OCI-LY7 (cell line): ENCODE data around the gene EIF2S2.

Experiments
- CTCF ChIP-seq: fragments of 200-600 bp; sonication (generic); conservative IDR thresholded peaks from 2 replicates; pipeline ENCODE4 v1.5.1; 2014; ENCODE audit warnings: mild to moderate bottlenecking, antibody characterized with exemption, low read length, moderate library complexity, mixed read lengths
- EZH2phosphoT487 ChIP-seq: fragments of 200-600 bp; sonication (generic); IDR thresholded peaks from 2 replicates; pipeline ENCODE4 v1.6.1; 2018; ENCODE audit warnings: low read depth, borderline replicate concordance, mild to moderate bottlenecking, mixed run types, antibody characterized with exemption, low read length, moderate library complexity, mixed read lengths

- no peak for TF ChIP-seq CTCF
- TF ChIP-seq EZH2phosphoT487, result no peak
Observed at GRCh38 chr20:34076952-34077351, 35.1 kb downstream of the EIF2S2 start.
